GM19463 (cell line): ENCODE measurements around the gene KCNA3.
"Not testable (repeated sequence)": the region's sequence is repeated elsewhere in the genome, so short reads cannot be mapped to it uniquely, and the experiment has no call there.

Experiments used
- ATAC-seq: cut with Tn5 transposase; IDR thresholded peaks from one replicate; pipeline ENCODE4 v1.9.1; 2021; ENCODE audit warnings: mild to moderate bottlenecking, moderate library complexity; ENCODE audit not compliant: unreplicated experiment

The KCNA3 gene

GRCh38 chr1:110680036-110680735 is 5.4 kb upstream of the KCNA3 start:
- no peak for ATAC-seq

GRCh38 chr1:110677526-110677925 is 2.8 kb upstream of the KCNA3 start:
- ATAC-seq: no peak

- ATAC-seq: no peak
Measured at GRCh38 chr1:110676970-110677369, 2.2 kb upstream of the KCNA3 start.

- ATAC-seq: no peak
Measured at GRCh38 chr1:110675060-110675791, 486 bp upstream of the KCNA3 start.

DNA sequence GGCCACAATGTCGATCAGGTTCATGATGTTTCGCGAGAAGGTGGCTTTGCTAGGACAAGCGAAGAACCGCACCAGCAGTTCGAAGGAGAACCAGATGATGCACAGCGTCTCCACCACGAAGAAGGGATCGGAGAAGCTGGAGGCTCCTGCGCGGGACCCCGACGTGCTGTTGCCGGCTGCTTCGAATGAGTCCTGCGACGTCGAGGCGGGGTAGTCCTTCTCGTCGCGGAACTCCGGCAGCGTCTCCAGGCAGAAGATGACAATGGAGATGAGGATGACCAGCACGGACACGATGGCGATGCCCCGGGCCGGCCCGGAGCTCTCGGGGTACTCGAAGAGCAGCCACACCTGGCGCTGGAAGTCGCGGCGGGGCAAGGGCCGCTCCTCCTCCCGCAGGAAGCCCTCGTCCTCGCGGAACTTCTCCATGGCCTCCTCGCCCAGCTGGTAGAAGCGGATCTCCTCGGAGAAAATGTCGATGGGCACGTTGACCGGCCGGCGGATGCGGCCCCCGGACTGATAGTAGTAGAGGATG is 869 bp downstream of the KCNA3 start:
- no peak for ATAC-seq

DNA sequence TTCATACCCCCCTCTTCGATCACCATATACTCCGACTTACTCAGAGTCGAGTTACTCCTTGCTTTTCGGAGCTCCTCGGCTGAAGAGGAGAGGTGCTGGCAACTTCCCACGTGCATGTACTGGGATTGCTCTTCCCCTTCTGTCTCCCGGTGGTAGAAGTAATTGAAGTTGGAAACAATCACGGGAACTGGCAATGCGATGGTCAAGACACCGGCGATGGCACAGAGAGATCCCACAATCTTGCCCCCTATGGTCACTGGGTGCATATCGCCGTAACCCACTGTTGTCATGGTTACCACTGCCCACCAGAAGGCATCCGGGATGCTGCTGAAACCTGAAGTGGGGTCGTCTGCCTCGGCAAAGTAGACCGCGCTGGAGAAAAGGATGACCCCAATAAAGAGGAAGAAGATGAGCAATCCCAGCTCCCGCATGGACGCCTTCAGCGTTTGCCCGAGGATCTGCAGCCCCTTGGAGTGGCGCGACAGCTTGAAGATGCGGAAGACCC is 1.5 kb downstream of the KCNA3 start:
- ATAC-seq: no peak

DNA sequence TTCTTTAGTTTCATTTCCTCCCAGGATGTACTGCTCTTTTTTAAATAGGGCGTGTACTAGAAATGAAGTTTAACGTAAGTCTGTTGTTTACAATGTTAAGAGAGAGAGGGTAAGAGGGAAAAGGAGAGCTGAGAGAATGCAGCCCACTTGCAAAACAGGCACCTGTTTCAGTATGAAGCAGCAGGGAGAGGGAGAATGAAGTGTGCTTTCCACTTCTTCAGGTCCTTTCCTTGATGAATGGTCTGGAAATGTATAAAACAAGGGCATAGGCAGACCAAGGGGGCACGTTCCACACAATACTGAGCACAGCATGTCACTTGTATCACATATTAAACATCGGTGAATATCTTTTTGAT is 2.0 kb downstream of the KCNA3 start:
- ATAC-seq: peak; percentile 66

GRCh38 chr1:110672001-110672752 is 2.6 kb downstream of the KCNA3 start:
- ATAC-seq: no peak

GRCh38 chr1:110671361-110671760 is 3.4 kb downstream of the KCNA3 start:
- no peak for ATAC-seq

- no peak for ATAC-seq
Measured at GRCh38 chr1:110668549-110668948, 6.2 kb downstream of the KCNA3 start.

DNA sequence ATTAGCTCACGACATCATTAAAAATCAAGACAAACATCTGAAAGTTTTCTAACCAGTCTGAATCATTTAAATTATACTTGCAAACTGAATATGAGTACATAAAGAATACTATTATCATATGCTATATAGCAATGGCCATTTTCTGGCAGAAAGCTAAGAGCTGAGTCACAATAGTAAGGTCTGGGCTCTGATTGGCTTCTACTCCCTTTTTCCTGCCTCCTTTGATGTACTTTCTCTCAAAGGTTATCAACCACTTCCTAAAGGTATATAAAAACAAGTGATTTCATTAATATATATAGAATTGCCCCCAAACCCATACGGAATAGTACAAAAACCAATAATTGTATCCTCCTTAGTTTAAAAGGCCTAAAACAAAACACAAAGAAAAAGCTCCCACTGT is 7.0 kb downstream of the KCNA3 start:
- ATAC-seq: no peak

- no peak for ATAC-seq
Measured at GRCh38 chr1:110663241-110663640, 11.5 kb downstream of the KCNA3 start.

DNA sequence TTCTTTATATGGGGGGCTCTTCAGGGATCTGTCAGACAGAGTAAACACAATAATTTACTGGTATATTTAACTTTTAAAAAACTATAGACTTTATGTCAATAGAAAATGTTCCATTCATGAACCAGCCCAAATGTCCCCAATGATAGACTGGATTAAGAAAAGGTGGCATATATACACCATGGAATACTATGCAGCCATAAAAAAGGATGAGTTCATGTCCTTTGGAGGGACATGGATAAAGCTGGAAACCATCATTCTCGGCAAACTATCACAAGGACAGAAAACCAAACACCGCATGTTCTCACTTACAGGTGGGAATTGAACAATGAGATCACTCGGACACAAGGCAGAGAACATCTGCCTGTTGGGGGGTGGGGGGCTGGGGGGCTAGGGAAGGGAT is 15.2 kb downstream of the KCNA3 start:
- not testable (repeated sequence) for ATAC-seq

GRCh38 chr1:110657351-110657750 is 17.4 kb downstream of the KCNA3 start:
- no peak for ATAC-seq

DNA sequence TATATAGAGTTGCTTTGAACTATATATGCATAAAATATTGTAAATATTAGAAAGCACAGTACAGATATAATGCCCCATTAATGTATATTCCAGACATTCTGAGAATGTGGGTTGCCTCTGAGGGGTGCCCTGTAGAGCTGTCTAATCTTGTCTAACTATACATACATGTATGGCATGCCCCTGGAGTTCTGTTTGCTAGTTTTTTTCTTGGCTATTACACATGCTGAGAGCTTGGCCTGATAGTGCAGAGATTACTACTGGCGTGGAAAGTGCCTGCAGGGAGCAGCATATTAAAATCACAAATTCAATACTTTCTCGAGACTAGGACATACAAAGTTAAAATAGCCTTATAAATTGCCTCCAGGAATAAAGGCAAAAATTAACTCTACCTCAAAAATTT is 24.1 kb downstream of the KCNA3 start:
- ATAC-seq: no peak

DNA sequence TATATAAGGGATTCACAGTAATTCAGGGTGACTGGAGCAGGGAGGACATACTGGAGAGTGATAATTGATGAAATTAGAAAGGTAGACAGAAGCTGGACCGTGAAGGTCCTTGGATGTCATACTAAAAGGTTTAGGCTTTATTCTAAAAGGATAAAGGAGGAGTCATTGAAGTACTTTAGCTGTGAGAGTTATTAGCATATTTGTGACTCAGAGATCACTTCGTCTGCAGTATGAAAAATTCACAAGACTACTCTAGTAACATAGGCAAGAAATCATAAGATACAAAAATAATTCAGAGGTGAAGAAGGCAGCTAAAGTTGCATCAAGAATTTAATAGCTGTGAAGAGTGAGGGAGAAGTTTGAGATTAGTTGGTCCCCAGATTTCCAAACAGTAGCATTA is 26.3 kb downstream of the KCNA3 start:
- no peak for ATAC-seq

DNA sequence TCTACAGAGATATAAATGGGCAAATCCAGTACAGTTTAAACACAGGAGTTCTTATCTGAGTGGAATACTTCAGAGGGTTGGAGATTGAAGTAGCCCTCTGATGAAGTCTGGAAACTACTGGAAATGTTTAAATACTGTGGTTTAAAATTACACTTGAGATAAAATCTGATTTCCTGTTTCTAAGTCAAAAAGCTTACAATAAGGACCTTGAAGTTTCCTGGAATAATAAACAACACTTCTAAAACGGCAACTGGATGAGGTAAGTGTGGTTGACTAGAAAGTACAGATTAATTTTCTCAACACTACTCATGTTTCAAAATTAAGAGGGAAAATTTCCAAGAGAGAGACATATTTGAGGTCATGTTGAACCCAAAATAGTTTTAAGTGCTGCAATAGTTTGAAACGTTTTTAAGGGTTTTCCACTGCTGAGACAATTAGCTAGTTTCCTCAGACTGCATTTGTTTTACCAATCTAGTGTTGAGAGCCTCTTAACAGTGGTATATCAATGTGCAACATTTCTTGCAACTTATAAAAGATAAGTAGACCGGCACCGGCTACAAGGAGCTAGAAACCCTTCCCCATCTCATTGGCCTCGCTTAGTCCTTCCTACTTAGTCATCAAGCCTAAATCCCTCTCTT is 27.4 kb downstream of the KCNA3 start:
- no peak for ATAC-seq

GRCh38 chr1:110645821-110646735 is 28.7 kb downstream of the KCNA3 start:
- no peak for ATAC-seq

DNA sequence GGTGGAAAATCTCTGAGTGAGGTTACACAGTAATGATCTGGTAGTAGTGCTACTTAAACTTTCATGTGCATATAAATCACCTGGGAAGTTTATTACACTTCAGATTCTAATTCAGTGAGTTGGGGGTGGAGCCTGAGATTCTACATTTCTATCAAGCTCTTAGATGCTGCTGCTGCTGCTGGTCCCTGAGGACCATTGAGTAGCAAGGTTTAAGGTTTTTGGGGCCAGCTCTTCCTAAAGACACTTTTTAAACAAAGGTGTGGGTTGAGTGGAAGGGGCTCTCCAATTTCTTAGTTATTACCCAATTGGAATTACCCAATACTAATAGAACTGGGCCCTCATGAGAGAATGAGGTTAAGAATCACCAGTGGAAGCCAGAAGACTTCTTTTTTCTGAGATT is 29.5 kb downstream of the KCNA3 start:
- no peak for ATAC-seq

DNA sequence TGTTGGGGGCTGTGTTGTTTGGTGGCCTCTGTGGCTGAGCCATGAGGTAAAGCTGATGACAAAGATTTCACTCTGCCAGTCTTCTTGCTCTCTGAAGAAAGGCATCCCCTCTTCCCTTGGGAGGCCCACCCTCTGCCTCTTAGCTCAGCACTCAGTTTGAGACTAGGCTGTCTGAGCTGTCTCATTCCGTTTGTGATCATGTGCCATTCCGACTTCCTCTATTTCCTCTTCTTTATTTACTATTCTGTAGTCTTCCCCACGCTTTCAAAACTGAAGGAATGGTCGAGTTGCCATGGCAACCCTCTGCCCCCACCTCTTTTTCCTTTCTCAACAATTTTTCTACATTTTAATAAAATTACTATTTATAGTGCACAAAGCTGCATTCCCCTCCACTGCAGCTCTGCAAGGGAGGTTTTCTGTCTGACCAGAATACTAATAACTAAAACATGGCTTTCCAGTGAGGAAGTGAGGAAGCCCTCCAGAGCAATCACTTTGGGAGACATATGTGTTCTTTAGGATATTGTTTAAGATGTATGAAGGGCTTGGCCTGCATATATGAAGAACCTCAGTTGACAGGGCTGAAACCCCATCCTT is 30.8 kb downstream of the KCNA3 start:
- no peak for ATAC-seq
